Measurements from ENCODE around the gene CD40. TPM values are rescaled to one million over a fixed set of nuclear protein-coding genes. Genes with fewer than 3 reads are reported as not detected.

The CD40 gene
- total RNA-seq, 1 donor from 2014 or later, result 57.6 TPM

- Histone ChIP-seq H3K27me3 (ENCODE audit: control insufficient read depth, insufficient read depth, low read length) (peaks cover 3% of the 10 kb centered on the region), H3K36me3 (ENCODE audit: control insufficient read depth, insufficient read depth, low read length) (peaks cover 6% of the 10 kb centered on the region), H3K4me3 (ENCODE audit: low read depth, low read length) (no peak overlapping the region)
- no peak for TF ChIP-seq CTCF (IDR thresholded peaks at IDR 0.05; ENCODE audit: insufficient read depth, low read length, poor library complexity, severe bottlenecking)
- DNase-seq (ENCODE audit: low read depth), result no peak
Observed at GRCh38 chr20:46127396-46128010, 9.4 kb downstream of the CD40 start.

DNA sequence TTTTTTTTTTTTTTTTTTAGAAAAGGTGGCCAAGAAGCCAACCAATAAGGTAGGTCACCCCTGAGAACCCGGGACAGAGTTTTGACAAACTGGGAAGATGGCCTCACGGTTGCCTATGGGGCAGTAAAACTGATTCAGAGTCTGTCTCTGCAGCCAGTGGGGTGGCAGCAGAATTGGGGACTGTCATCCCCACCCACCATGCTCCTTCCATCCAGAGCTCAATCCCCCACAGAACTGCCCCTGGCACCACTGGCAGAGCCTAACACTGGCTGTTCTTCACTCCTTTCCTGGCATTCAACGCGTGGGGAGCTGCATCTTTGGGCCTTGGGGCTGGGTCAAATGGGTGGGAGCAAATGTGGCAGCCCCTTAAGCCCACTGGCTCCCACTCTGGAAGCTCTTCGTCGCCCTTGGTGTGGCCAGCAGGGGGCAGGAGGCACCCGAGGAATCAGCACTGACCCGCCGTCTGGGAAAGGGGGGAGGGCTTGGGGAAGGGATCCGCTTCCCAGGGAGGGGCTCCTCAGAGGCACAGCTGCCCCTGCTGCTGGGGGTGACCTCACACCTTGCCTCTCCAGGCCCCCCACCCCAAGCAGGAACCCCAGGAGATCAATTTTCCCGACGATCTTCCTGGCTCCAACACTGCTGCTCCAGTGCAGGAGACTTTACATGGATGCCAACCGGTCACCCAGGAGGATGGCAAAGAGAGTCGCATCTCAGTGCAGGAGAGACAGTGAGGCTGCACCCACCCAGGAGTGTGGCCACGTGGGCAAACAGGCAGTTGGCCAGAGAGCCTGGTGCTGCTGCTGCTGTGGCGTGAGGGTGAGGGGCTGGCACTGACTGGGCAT lies 10.4 kb downstream of the CD40 start:
- H3K4me3 ChIP-seq (ENCODE audit: low read depth, low read length), result no peak overlapping the region
- TF ChIP-seq CTCF (IDR thresholded peaks at IDR 0.05; ENCODE audit: insufficient read depth, low read length, poor library complexity, severe bottlenecking), result peak; percentile 80
- H3K27me3 ChIP-seq (ENCODE audit: control insufficient read depth, insufficient read depth, low read length), result peaks cover 5% of the 10 kb centered on the region
- DNase-seq (ENCODE audit: low read depth), result no peak
- peaks cover 3% of the 10 kb centered on the region for H3K36me3 ChIP-seq (ENCODE audit: control insufficient read depth, insufficient read depth, low read length)

DNA sequence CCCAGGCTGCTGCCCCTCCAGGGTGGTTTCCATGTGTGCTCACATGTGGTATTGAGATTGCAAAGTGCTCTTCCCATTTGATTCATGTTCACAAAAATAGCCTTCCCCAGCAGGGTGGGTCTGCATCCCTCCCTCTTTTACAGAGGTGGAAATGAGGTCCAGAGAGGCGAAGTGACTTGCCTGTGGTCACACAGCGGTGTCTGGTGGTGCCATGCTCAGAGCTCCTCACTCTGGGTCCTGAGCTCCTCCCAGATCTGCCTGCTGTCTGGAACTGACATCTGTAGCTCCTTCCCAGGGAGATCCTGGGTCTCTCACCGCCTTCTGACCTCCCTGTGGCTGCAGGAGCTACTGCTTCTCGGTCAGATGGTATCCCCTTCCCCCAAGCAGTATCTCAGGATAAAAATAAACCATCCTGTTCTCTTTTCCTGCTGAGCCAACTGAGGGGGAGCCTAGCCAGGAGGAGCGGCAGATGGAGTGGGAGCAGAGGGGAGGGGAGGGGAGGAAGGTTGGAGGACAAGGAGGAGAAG lies 11.9 kb downstream of the CD40 start:
- peaks cover 1% of the 10 kb centered on the region for H3K36me3 ChIP-seq (ENCODE audit: control insufficient read depth, insufficient read depth, low read length)
- no peak for DNase-seq (ENCODE audit: low read depth)
- no peak overlapping the region for H3K4me3 ChIP-seq (ENCODE audit: low read depth, low read length)
- no peak for TF ChIP-seq CTCF (IDR thresholded peaks at IDR 0.05; ENCODE audit: insufficient read depth, low read length, poor library complexity, severe bottlenecking)
- peaks cover 10% of the 10 kb centered on the region for H3K27me3 ChIP-seq (ENCODE audit: control insufficient read depth, insufficient read depth, low read length)

- TF ChIP-seq CTCF (IDR thresholded peaks at IDR 0.05; ENCODE audit: insufficient read depth, low read length, poor library complexity, severe bottlenecking), result no peak
- peaks cover 1% of the 10 kb centered on the region for H3K36me3 ChIP-seq (ENCODE audit: control insufficient read depth, insufficient read depth, low read length)
- H3K27me3 ChIP-seq (ENCODE audit: control insufficient read depth, insufficient read depth, low read length), result peaks cover 12% of the 10 kb centered on the region
- DNase-seq (ENCODE audit: low read depth), result no peak
- no peak overlapping the region for H3K4me3 ChIP-seq (ENCODE audit: low read depth, low read length)
Observed at GRCh38 chr20:46130534-46130933, 12.4 kb downstream of the CD40 start.

- DNase-seq (ENCODE audit: low read depth), result no peak
- TF ChIP-seq CTCF (IDR thresholded peaks at IDR 0.05; ENCODE audit: insufficient read depth, low read length, poor library complexity, severe bottlenecking), result no peak
- peaks cover 1% of the 10 kb centered on the region for H3K36me3 ChIP-seq (ENCODE audit: control insufficient read depth, insufficient read depth, low read length)
- H3K27me3 ChIP-seq (ENCODE audit: control insufficient read depth, insufficient read depth, low read length), result peaks cover 19% of the 10 kb centered on the region
- no peak overlapping the region for H3K4me3 ChIP-seq (ENCODE audit: low read depth, low read length)
Observed at GRCh38 chr20:46131396-46131795, 13.3 kb downstream of the CD40 start.
